Kidney epithelial cell (primary cell): ENCODE measurements around the gene CRYBB1. TPM values are rescaled to one million over a fixed set of nuclear protein-coding genes. Genes with fewer than 3 reads are reported as not detected.

Experiments used
- DNase-seq: peaks from one replicate; pipeline ENCODE4 v3.0.0-alpha.2; 2010; ENCODE audit warnings: low read depth
- H3K27me3 ChIP-seq: 2 replicates; pipeline ENCODE4 v1.6.0; 2011; ENCODE audit warnings: low read length; ENCODE audit not compliant: control insufficient read depth, insufficient read depth
- H3K36me3 ChIP-seq: 2 replicates; pipeline ENCODE4 v1.5.1; 2011; ENCODE audit warnings: low read length; ENCODE audit not compliant: control insufficient read depth, insufficient read depth
- H3K4me3 ChIP-seq: 2 replicates; pipeline ENCODE4 v1.5.1; 2011; ENCODE audit warnings: low read depth, mild to moderate bottlenecking, control low read depth, low read length
- total RNA-seq: library from RNA; depleted of rRNA; stranded (reverse); fragments of >200 nt; gene quantifications from 2 replicates; pipeline ENCODE4 v1.2.3, GENCODE V29; 2015
- TF ChIP-seq, protein P1 (sequence below): IDR thresholded peaks from 2 replicates; pipeline ENCODE4 v1.5.1; 2011; ENCODE audit warnings: mild to moderate bottlenecking, moderate library complexity, low read length, control low read depth, inconsistent platforms; ENCODE audit not compliant: insufficient read depth, poor library complexity, severe bottlenecking

The CRYBB1 gene
- total RNA-seq, 1 donor from 2014 or later = not detected

DNA sequence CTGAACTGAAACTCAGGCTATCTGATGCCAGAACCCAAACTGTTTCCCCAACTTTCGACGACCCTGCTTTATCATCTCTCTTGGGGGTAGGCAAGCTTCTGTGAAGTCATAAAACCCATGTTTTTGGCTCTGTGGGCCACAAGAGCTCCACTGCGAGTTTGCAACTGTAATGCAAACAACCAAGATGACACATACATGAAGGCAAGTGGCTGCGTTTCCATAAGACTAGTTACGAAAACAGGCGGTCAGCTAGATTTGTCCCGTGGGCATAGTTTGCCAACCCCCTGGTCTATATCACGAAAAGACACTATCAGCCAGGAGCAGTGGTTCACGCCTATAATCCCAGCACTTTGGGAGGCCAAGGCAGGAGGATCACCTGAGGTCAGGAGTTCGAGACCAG is 65.4 kb downstream of the CRYBB1 start:
- DNase-seq = no peak
- TF ChIP-seq, protein P1, sequence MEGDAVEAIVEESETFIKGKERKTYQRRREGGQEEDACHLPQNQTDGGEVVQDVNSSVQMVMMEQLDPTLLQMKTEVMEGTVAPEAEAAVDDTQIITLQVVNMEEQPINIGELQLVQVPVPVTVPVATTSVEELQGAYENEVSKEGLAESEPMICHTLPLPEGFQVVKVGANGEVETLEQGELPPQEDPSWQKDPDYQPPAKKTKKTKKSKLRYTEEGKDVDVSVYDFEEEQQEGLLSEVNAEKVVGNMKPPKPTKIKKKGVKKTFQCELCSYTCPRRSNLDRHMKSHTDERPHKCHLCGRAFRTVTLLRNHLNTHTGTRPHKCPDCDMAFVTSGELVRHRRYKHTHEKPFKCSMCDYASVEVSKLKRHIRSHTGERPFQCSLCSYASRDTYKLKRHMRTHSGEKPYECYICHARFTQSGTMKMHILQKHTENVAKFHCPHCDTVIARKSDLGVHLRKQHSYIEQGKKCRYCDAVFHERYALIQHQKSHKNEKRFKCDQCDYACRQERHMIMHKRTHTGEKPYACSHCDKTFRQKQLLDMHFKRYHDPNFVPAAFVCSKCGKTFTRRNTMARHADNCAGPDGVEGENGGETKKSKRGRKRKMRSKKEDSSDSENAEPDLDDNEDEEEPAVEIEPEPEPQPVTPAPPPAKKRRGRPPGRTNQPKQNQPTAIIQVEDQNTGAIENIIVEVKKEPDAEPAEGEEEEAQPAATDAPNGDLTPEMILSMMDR = no peak

DNA sequence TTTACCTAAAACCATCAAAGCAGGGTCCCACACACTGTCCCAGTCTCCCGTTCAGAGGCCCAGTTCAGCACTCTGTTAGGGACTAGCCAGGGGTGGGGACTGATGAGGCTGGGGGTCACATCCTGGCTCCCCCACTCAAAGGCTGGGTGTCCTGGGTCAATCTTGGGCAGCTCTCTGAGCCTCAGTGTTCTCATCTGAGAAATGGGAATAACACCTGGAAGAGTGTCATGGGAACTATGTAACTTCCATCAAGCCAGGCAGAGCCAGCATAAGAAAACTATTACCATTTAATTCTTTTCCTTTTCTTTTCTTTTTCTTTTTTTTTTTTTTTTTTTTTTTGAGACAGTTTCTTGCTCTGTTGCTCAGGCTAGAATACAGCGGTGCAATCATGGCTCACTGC is 66.3 kb downstream of the CRYBB1 start:
- Histone ChIP-seq H3K4me3 (no peak overlapping the region), H3K36me3 (no peaks in the 10 kb centered on the region), H3K27me3 (no peaks in the 10 kb centered on the region)
- DNase-seq = no peak
- TF ChIP-seq, protein P1 = no peak

More for the DNA sequence above, 65.4 kb downstream of the CRYBB1 start:
- Histone ChIP-seq H3K27me3 (no peaks in the 10 kb centered on the region), H3K36me3 (no peaks in the 10 kb centered on the region), H3K4me3 (no peak overlapping the region)

DNA sequence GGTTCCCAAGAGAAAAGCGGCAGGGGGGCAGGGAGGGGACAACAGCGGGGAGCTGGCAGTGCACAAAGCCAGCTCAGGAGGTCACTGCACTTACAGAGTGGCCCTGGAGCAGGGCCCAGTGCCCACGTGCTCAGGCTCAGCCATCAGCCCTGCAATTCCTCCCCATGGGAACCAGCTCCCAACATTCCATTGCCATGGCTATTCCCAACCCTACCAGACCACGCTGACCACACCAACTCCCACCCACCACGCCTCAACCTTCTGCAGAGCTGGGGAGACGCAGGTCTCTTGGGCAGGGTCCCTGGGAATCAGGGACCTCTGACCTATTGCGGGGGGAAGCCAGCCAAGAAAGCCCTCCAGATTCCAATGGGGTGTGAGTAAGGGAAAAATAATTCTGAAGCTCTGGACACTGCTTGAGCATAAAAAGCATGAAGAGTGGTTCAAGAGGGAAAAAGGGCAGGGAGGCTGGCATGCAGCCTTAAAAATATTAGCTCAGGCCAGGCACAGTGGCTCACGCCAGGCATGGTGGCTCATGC is 67.3 kb downstream of the CRYBB1 start:
- Histone ChIP-seq H3K36me3 (no peaks in the 10 kb centered on the region), H3K27me3 (no peaks in the 10 kb centered on the region), H3K4me3 (no peak overlapping the region)
- TF ChIP-seq, protein P1 = no peak
- peak; percentile 56 for DNase-seq

DNA sequence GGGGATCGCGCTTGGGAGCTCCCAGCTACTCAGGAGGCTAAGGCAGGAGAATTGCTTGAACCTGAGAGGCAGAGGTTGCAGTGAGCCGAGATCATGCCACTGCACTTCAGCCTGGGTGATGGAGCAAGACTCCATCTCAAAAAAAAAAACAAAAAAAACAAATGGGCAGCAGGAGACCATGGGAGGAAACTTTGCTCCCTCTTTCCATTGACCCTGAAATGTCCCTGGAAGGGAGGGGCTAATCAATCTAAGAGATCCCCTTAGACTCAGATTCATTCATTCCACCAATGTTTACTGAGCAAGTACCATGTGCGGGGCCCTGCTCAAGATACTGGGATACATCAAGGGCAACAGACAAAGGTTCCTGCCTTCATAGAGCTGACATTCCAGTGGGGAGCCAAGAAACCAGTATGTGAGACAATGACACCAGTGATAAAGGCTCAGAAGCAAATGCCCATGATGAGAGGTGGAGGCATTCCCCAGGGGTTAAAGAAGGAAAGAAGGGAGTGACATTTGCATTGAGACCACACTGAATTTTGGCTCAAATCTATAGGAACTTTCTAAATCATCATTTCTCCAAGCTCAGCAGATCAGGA is 67.8 kb downstream of the CRYBB1 start:
- Histone ChIP-seq H3K36me3 (no peaks in the 10 kb centered on the region), H3K27me3 (no peaks in the 10 kb centered on the region), H3K4me3 (no peak overlapping the region)
- DNase-seq = no peak
- TF ChIP-seq, protein P1 = no peak

Other genes starting within 250 kb of the CRYBB1 start
- gene ASPHD2, start 188.8 kb downstream of the CRYBB1 start, total RNA-seq = 10.6 and 16.3 TPM in 2 replicates
- gene HPS4, start 134.2 kb downstream of the CRYBB1 start, total RNA-seq = 43.9 and 46.4 TPM in 2 replicates
- gene SRRD, start 134.2 kb downstream of the CRYBB1 start, total RNA-seq = 33.4 and 45.0 TPM in 2 replicates
- gene TFIP11, start 105.6 kb downstream of the CRYBB1 start, total RNA-seq = 40.0 and 45.8 TPM in 2 replicates
- 26.2 and 33.4 TPM in 2 replicates for gene TPST2, start 27.9 kb downstream of the CRYBB1 start, total RNA-seq
- not detected in 2 replicates for gene CRYBA4, start 3.9 kb upstream of the CRYBB1 start, total RNA-seq
- 0.50 and 3.0 TPM in 2 replicates for gene MIAT, start 39.6 kb upstream of the CRYBB1 start, total RNA-seq